ENCODE results near the gene ITGA7.

ITGA7 gene

GRCh38 chr12:55698241-55698955, 9.3 kb downstream of the ITGA7 start:
- TF ChIP-seq EP300 (IDR thresholded peaks at IDR 0.05; ENCODE audit: borderline replicate concordance) (no peak), TCF12 (IDR thresholded peaks at IDR 0.05; ENCODE audit: low read depth) (no peak)

- no peak for TF ChIP-seq NFIC (IDR thresholded peaks at IDR 0.05)
- no peak for TF ChIP-seq EP300 (IDR thresholded peaks at IDR 0.05; ENCODE audit: borderline replicate concordance)
- TF ChIP-seq CEBPB (IDR thresholded peaks at IDR 0.05) = no peak
- no peak for TF ChIP-seq EGR1 (IDR thresholded peaks at IDR 0.05)
- no peak for TF ChIP-seq ZBTB7A (IDR thresholded peaks at IDR 0.05; ENCODE audit: low read depth)
- TF ChIP-seq FOXM1 (IDR thresholded peaks at IDR 0.05; ENCODE audit: borderline replicate concordance, low read depth) = no peak
- TF ChIP-seq USF1 (IDR thresholded peaks at IDR 0.05) = no peak
- TF ChIP-seq RAD21 (IDR thresholded peaks at IDR 0.05; ENCODE audit: low read depth) = no peak
- TF ChIP-seq TAF1 (IDR thresholded peaks at IDR 0.05; ENCODE audit: low read depth) = no peak
- TF ChIP-seq TCF12 (IDR thresholded peaks at IDR 0.05; ENCODE audit: low read depth) = no peak
- TF ChIP-seq YY1 (IDR thresholded peaks at IDR 0.05; ENCODE audit: low read depth) = no peak
- no peak for TF ChIP-seq REST (IDR thresholded peaks at IDR 0.05; ENCODE audit: low read depth)
- TF ChIP-seq MAX (IDR thresholded peaks at IDR 0.05) = no peak
Measured at GRCh38 chr12:55697686-55698085, 10.0 kb downstream of the ITGA7 start.

GRCh38 chr12:55696796-55697462, 10.8 kb downstream of the ITGA7 start:
- no peak for TF ChIP-seq EGR1 (IDR thresholded peaks at IDR 0.05)
- TF ChIP-seq NFIC (IDR thresholded peaks at IDR 0.05) = no peak
- TF ChIP-seq YY1 (IDR thresholded peaks at IDR 0.05; ENCODE audit: low read depth) = no peak
- no peak for TF ChIP-seq ZBTB7A (IDR thresholded peaks at IDR 0.05; ENCODE audit: low read depth)
- TF ChIP-seq CEBPB (IDR thresholded peaks at IDR 0.05) = no peak
- no peak for TF ChIP-seq TCF12 (IDR thresholded peaks at IDR 0.05; ENCODE audit: low read depth)
- no peak for TF ChIP-seq REST (IDR thresholded peaks at IDR 0.05; ENCODE audit: low read depth)
- no peak for TF ChIP-seq CREB1 (IDR thresholded peaks at IDR 0.05; ENCODE audit: low read depth)
- no peak for TF ChIP-seq EP300 (IDR thresholded peaks at IDR 0.05; ENCODE audit: borderline replicate concordance)
- TF ChIP-seq TEAD4 (IDR thresholded peaks at IDR 0.05) = no peak
- TF ChIP-seq USF1 (IDR thresholded peaks at IDR 0.05) = no peak
- no peak for TF ChIP-seq FOXM1 (IDR thresholded peaks at IDR 0.05; ENCODE audit: borderline replicate concordance, low read depth)
- no peak for TF ChIP-seq MAX (IDR thresholded peaks at IDR 0.05)

- no peak for TF ChIP-seq RAD21 (IDR thresholded peaks at IDR 0.05; ENCODE audit: low read depth)
Measured at GRCh38 chr12:55696141-55696540, 11.6 kb downstream of the ITGA7 start.

GRCh38 chr12:55695349-55695748, 12.4 kb downstream of the ITGA7 start:
- TF ChIP-seq TAF1 (IDR thresholded peaks at IDR 0.05; ENCODE audit: low read depth) (no peak), YY1 (IDR thresholded peaks at IDR 0.05; ENCODE audit: low read depth) (no peak), USF1 (IDR thresholded peaks at IDR 0.05) (no peak), CREB1 (IDR thresholded peaks at IDR 0.05; ENCODE audit: low read depth) (no peak), ZBTB7A (IDR thresholded peaks at IDR 0.05; ENCODE audit: low read depth) (no peak), FOXM1 (IDR thresholded peaks at IDR 0.05; ENCODE audit: borderline replicate concordance, low read depth) (no peak)

GRCh38 chr12:55694651-55695050, 13.1 kb downstream of the ITGA7 start:
- TF ChIP-seq REST (IDR thresholded peaks at IDR 0.05; ENCODE audit: low read depth) = no peak
- no peak for TF ChIP-seq NFIC (IDR thresholded peaks at IDR 0.05)
- no peak for TF ChIP-seq ZBTB7A (IDR thresholded peaks at IDR 0.05; ENCODE audit: low read depth)
- TF ChIP-seq EGR1 (IDR thresholded peaks at IDR 0.05) = no peak
- no peak for TF ChIP-seq EP300 (IDR thresholded peaks at IDR 0.05; ENCODE audit: borderline replicate concordance)
- TF ChIP-seq RAD21 (IDR thresholded peaks at IDR 0.05; ENCODE audit: low read depth) = no peak
- TF ChIP-seq TAF1 (IDR thresholded peaks at IDR 0.05; ENCODE audit: low read depth) = no peak
- TF ChIP-seq MAX (IDR thresholded peaks at IDR 0.05) = no peak
- no peak for TF ChIP-seq TCF12 (IDR thresholded peaks at IDR 0.05; ENCODE audit: low read depth)

Measured in Ishikawa (cell line).